Measurements from ENCODE around the gene TMEM150A. TPM values are rescaled to one million over a fixed set of nuclear protein-coding genes. Genes with fewer than 3 reads are reported as not detected.
"Not testable (repeated sequence)": the region's sequence is repeated elsewhere in the genome, so short reads cannot be mapped to it uniquely, and the experiment has no call there.

The TMEM150A gene
- total RNA-seq, 1 experiment from 2014 or later = 25.3 TPM

DNA sequence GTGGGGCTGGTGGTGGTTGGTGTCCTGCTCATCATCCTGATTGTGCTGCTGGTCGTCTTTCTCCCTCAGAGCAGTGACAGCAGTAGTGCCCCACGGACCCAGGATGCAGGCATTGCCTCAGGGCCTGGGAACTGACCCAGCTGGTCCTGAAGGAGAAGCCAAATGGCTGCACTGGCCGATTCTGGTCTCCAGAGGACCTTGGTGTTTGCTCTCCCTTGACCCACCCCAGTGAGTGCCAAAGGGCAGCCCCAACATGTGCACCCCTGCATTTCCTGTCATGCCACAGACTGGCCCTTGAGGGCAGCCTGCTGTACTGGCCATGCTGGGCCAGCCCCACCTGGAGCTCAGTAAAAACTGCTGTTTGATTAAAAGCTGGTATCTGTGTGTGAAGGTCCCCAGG, 9.5 kb downstream of the TMEM150A start:
- TF ChIP-seq, protein P1, sequence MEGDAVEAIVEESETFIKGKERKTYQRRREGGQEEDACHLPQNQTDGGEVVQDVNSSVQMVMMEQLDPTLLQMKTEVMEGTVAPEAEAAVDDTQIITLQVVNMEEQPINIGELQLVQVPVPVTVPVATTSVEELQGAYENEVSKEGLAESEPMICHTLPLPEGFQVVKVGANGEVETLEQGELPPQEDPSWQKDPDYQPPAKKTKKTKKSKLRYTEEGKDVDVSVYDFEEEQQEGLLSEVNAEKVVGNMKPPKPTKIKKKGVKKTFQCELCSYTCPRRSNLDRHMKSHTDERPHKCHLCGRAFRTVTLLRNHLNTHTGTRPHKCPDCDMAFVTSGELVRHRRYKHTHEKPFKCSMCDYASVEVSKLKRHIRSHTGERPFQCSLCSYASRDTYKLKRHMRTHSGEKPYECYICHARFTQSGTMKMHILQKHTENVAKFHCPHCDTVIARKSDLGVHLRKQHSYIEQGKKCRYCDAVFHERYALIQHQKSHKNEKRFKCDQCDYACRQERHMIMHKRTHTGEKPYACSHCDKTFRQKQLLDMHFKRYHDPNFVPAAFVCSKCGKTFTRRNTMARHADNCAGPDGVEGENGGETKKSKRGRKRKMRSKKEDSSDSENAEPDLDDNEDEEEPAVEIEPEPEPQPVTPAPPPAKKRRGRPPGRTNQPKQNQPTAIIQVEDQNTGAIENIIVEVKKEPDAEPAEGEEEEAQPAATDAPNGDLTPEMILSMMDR (IDR thresholded peaks at IDR 0.05; ENCODE audit: insufficient read depth in 1 of 2, low read depth in 1 of 2, low read length in 1 of 2, severe bottlenecking in 1 of 2, unreplicated experiment in 1 of 2) = no peak
- Histone ChIP-seq H3K9me3 (no peaks in the 10 kb centered on the region), H3K27me3 (replicated peaks; ENCODE audit: control insufficient read depth, insufficient read depth, low read length) (no peaks in the 10 kb centered on the region), H3K4me3 (ENCODE audit: low read depth, low read length) (no peak overlapping the region), H3K4me1 (peaks cover 18% of the 10 kb centered on the region; the same call in 1 of the 2 replicates), H3K36me3 (ENCODE audit: control insufficient read depth, insufficient read depth, low read length) (peaks cover 6% of the 10 kb centered on the region)
- H3K36me3 Mint-ChIP-seq (ENCODE audit: insufficient read depth, unreplicated experiment) = peaks cover 23% of the 10 kb centered on the region
- BruUV-seq (replicated peaks) = no TSS peak
- intact Hi-C loops (cut with micrococcal nuclease; ENCODE audit: unreplicated experiment) = no loop called here
- peaks cover 37% of the 10 kb centered on the region for H3K4me1 Mint-ChIP-seq (ENCODE audit: low read depth, unreplicated experiment)
- no peak for DNase-seq
- no peak overlapping the region for H3K4me3 Mint-ChIP-seq (ENCODE audit: unreplicated experiment)
- no peaks in the 10 kb centered on the region for H3K9me3 Mint-ChIP-seq (ENCODE audit: unreplicated experiment)
- ChIA-PET CTCF (no interaction called here), POLR2A (no interaction called here)
- H3K27ac Mint-ChIP-seq (ENCODE audit: unreplicated experiment) = no peak overlapping the region
- peaks cover 7% of the 10 kb centered on the region for H3K27me3 Mint-ChIP-seq (ENCODE audit: insufficient read depth, unreplicated experiment)

DNA sequence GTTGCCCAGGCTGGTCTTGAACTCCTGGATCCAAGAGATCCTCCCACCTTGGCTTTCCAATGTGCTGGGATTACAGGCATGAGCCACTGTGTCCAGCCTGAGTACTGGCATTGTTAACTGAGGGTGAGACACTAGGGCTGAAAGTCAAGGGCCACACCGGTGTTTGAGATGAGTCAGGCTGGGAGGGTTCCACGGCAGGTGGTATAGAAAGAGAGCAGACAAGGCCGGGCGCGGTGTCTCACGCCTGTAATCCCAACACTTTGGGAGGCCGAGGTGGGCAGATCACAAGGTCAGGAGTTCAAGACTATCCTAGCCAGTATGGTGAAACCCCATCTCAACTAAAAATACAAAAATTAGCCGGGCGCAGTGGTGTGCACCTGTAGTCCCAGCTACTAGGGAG, 10.2 kb downstream of the TMEM150A start:
- H3K27me3 ChIP-seq (replicated peaks; ENCODE audit: control insufficient read depth, insufficient read depth, low read length); H3K4me3 Mint-ChIP-seq (ENCODE audit: unreplicated experiment); DNase-seq; BruUV-seq (replicated peaks); CTCF ChIA-PET; H3K9me3 Mint-ChIP-seq (ENCODE audit: unreplicated experiment); H3K27ac Mint-ChIP-seq (ENCODE audit: unreplicated experiment); H3K4me3 ChIP-seq (ENCODE audit: low read depth, low read length); H3K36me3 ChIP-seq (ENCODE audit: control insufficient read depth, insufficient read depth, low read length); intact Hi-C loops (cut with micrococcal nuclease; ENCODE audit: unreplicated experiment); H3K9me3 ChIP-seq: not testable (repeated sequence)
- peaks cover 25% of the 10 kb centered on the region for H3K4me1 ChIP-seq
- Mint-ChIP-seq H3K36me3 (ENCODE audit: insufficient read depth, unreplicated experiment) (peaks cover 28% of the 10 kb centered on the region), H3K4me1 (ENCODE audit: low read depth, unreplicated experiment) (peaks cover 43% of the 10 kb centered on the region), H3K27me3 (ENCODE audit: insufficient read depth, unreplicated experiment) (peaks cover 10% of the 10 kb centered on the region)
- POLR2A ChIA-PET = interaction anchor here (0.6 kb wide), 1 partner anchor 9 kb away, joined by 9 read pairs; no protein-coding TSS in a partner anchor

DNA sequence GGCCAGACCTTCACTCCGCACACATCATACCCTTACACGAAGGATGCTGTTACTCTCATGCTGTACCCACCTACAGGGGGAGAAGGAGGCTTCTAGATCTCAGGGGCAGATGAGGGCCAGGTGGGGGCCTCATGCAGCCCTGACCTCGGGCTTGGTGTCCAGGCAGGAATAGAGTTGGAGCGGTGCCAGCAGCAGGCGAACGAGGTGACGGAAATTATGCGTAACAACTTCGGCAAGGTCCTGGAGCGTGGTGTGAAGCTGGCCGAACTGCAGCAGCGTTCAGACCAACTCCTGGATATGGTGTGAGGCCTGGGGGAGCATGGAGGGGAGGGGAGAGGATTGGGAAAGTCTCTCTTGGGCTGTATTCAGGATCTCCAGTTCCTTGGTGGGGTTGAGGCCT, 10.9 kb downstream of the TMEM150A start:
- ChIA-PET POLR2A (interaction anchor here (1.0 to 1.4 kb wide), 2 partner anchors 14 to 53 kb away, joined by 3 to 4 read pairs; partner anchors contain the start of gene MAT2A), CTCF (no interaction called here)
- H3K4me3 Mint-ChIP-seq (ENCODE audit: unreplicated experiment) = no peak overlapping the region

More for the DNA sequence above, 10.9 kb downstream of the TMEM150A start:
- intact Hi-C loops (cut with micrococcal nuclease; ENCODE audit: unreplicated experiment) = no loop called here
- H3K36me3 Mint-ChIP-seq (ENCODE audit: insufficient read depth, unreplicated experiment) = peaks cover 21% of the 10 kb centered on the region
- no peak for DNase-seq
- H3K4me1 Mint-ChIP-seq (ENCODE audit: low read depth, unreplicated experiment) = peaks cover 44% of the 10 kb centered on the region
- no peaks in the 10 kb centered on the region for H3K9me3 ChIP-seq
- no peaks in the 10 kb centered on the region for H3K36me3 ChIP-seq (ENCODE audit: control insufficient read depth, insufficient read depth, low read length)
- H3K9me3 Mint-ChIP-seq (ENCODE audit: unreplicated experiment) = no peaks in the 10 kb centered on the region
- H3K4me3 ChIP-seq (ENCODE audit: low read depth, low read length) = no peak overlapping the region
- no peaks in the 10 kb centered on the region for H3K27me3 ChIP-seq (replicated peaks; ENCODE audit: control insufficient read depth, insufficient read depth, low read length)
- H3K4me1 ChIP-seq = peaks cover 24% of the 10 kb centered on the region
- BruUV-seq (replicated peaks) = no TSS peak
- H3K27me3 Mint-ChIP-seq (ENCODE audit: insufficient read depth, unreplicated experiment) = peaks cover 10% of the 10 kb centered on the region
- H3K27ac Mint-ChIP-seq (ENCODE audit: unreplicated experiment) = no peak overlapping the region
- TF ChIP-seq, protein P1 (IDR thresholded peaks at IDR 0.05; ENCODE audit: insufficient read depth in 1 of 2, low read depth in 1 of 2, low read length in 1 of 2, severe bottlenecking in 1 of 2, unreplicated experiment in 1 of 2) = no peak
